Gastrocnemius medialis (tissue), 4 donors: ENCODE results near the gene PIBF1.

ENCODE experiments used
- CTCF ChIP-seq, 5 experiments: fragments of 450-650 bp in 3 of 5; fragments of 200-600 bp in 2 of 5; sonication (generic) in 2 of 5; IDR thresholded peaks in 4 of 5; conservative IDR thresholded peaks in 1 of 5; 1 replicate in 4 of 5; 2 replicates in 1 of 5; pipeline ENCODE4 v1.5.1; 2016 to 2019; ENCODE audit warnings: antibody characterized with exemption in 5 of 5, mild to moderate bottlenecking in 3 of 5, moderate library complexity in 3 of 5
- POLR2A ChIP-seq, 2 donors: fragments of 450-650 bp; IDR thresholded peaks; one replicate each; pipeline ENCODE4 v1.6.1; 2017; ENCODE audit warnings: antibody characterized with exemption in 2 of 2, mild to moderate bottlenecking in 2 of 2, moderate library complexity in 2 of 2

- no peak for TF ChIP-seq CTCF (IDR thresholded peaks at IDR 0.05 in 4 of 5, conservative IDR thresholded peaks at IDR 0.05 in 1 of 5)
- TF ChIP-seq POLR2A (IDR thresholded peaks at IDR 0.05) = no peak
Observed at GRCh38 chr13:72788831-72789230, 6.9 kb downstream of the PIBF1 start.
